IMR-90 (cell line): ENCODE results near the gene PPP1R14B. TPM values are rescaled to one million over a fixed set of nuclear protein-coding genes. Genes with fewer than 3 reads are reported as not detected.

Experiments
- ATAC-seq: fragments of 200-7000 bp; cut with Tn5 transposase; 2 replicates; pipeline ENCODE4 v1.9.1; 2020; ENCODE audit warnings: low read depth, mild to moderate bottlenecking, moderate library complexity
- BruUV-seq: library from RNA; stranded (reverse); fragments of 400-500 nt; replicated peaks from 2 replicates; lab custom pipeline; 2021; lab: Mats Ljungman, UMichigan
- CTCF ChIA-PET: fragments of 300-600 bp; formaldehyde crosslinking; extraction: SDS; loops from one replicate; lab custom pipeline; 2021; ENCODE audit warnings: antibody characterized with exemption; lab: Yijun Ruan, JAX
- POLR2A ChIA-PET: fragments of 300-600 bp; sonication (Branson Sonifier 250); formaldehyde crosslinking; loops from one replicate; lab custom pipeline; 2022; ENCODE audit warnings: antibody characterized with exemption; ENCODE audit not compliant: unreplicated experiment; lab: Charles Lee
- DNase-seq: peaks from one replicate; pipeline ENCODE4 v3.0.0; 2013
- H2AFZ ChIP-seq: replicated peaks from 2 replicates; pipeline ENCODE3; 2013; ENCODE audit warnings: low read length, mild to moderate bottlenecking; ENCODE audit not compliant: poor library complexity
- H2AK5ac ChIP-seq: 2 replicates; pipeline ENCODE4 v1.6.1; 2013; ENCODE audit warnings: low read depth, low read length, inconsistent platforms
- H2AK9ac ChIP-seq: replicated peaks from 2 replicates; pipeline ENCODE3; 2013; ENCODE audit warnings: mild to moderate bottlenecking, low read depth, low read length, moderate library complexity; ENCODE audit not compliant: poor library complexity
- H2BK120ac ChIP-seq: 2 replicates; pipeline ENCODE4 v1.6.1; 2013; ENCODE audit warnings: low read depth, low read length, inconsistent platforms
- H2BK15ac ChIP-seq: 3 replicates; pipeline ENCODE4 v1.6.1; 2013; ENCODE audit warnings: low read depth, low read length, inconsistent platforms
- H2BK20ac ChIP-seq: 2 replicates; pipeline ENCODE4 v1.6.1; 2013; ENCODE audit warnings: low read depth, mild to moderate bottlenecking, inconsistent platforms, low read length, moderate library complexity
- H2BK5ac ChIP-seq: 2 replicates; pipeline ENCODE4 v1.6.1; 2013; ENCODE audit warnings: mild to moderate bottlenecking, low read depth, low read length, inconsistent platforms; ENCODE audit not compliant: poor library complexity, severe bottlenecking
- H3K14ac ChIP-seq: replicated peaks from 2 replicates; pipeline ENCODE4 v1.6.1; 2013; ENCODE audit warnings: low read depth, low read length, inconsistent platforms
- H3K18ac ChIP-seq: 2 replicates; pipeline ENCODE4 v1.6.1; 2013; ENCODE audit warnings: low read depth, low read length, control low read depth
- H3K23ac ChIP-seq: 2 replicates; pipeline ENCODE4 v1.6.1; 2013; ENCODE audit warnings: low read depth, low read length, inconsistent platforms
- H3K27ac ChIP-seq: 2 replicates; pipeline ENCODE4 v1.5.1; 2013; ENCODE audit warnings: mild to moderate bottlenecking, control low read depth, low read length; ENCODE audit not compliant: insufficient read depth
- H3K27me3 ChIP-seq: 2 replicates; pipeline ENCODE4 v1.6.1; 2013; ENCODE audit warnings: low read length; ENCODE audit not compliant: control insufficient read depth, insufficient read depth
- H3K36me3 ChIP-seq: 2 replicates; pipeline ENCODE4 v1.6.1; 2013; ENCODE audit warnings: low read length, mixed read lengths; ENCODE audit not compliant: control insufficient read depth, insufficient read depth
- H3K4ac ChIP-seq: 2 replicates; pipeline ENCODE4 v1.6.1; 2013; ENCODE audit warnings: low read depth, low read length, inconsistent platforms
- H3K4me1 ChIP-seq: 2 replicates; pipeline ENCODE4 v1.6.1; 2013; ENCODE audit warnings: low read length, mixed read lengths; ENCODE audit not compliant: control insufficient read depth, insufficient read depth
- H3K4me2 ChIP-seq: 2 replicates; pipeline ENCODE4 v1.6.1; 2013; ENCODE audit warnings: low read depth, mild to moderate bottlenecking, control low read depth, low read length, moderate library complexity
- H3K4me3 ChIP-seq: 2 replicates; pipeline ENCODE4 v1.5.1; 2013; ENCODE audit warnings: low read depth, mild to moderate bottlenecking, control low read depth, low read length, moderate library complexity; ENCODE audit not compliant: insufficient read depth
- H3K56ac ChIP-seq: 2 replicates; pipeline ENCODE4 v1.6.1; 2013; ENCODE audit warnings: low read length, inconsistent platforms; ENCODE audit not compliant: insufficient read depth; ENCODE audit errors: extremely low read depth
- H3K79me1 ChIP-seq, 2 experiments: 2 replicates each; pipeline ENCODE4 v1.6.1; 2013; ENCODE audit warnings: low read length in 2 of 2, inconsistent platforms in 1 of 2, low read depth in 1 of 2
- H3K9ac ChIP-seq: 2 replicates; pipeline ENCODE4 v1.6.1; 2013; ENCODE audit warnings: low read depth, low read length, control low read depth
- H3K9me1 ChIP-seq: 2 replicates; pipeline ENCODE4 v1.6.1; 2013; ENCODE audit warnings: low read length, inconsistent platforms; ENCODE audit not compliant: insufficient read depth
- H3K9me3 ChIP-seq: 2 replicates; pipeline ENCODE4 v1.6.1; 2013; ENCODE audit warnings: low read length; ENCODE audit not compliant: control insufficient read depth, insufficient read depth
- H4K20me1 ChIP-seq: 2 replicates; pipeline ENCODE4 v1.6.1; 2013; ENCODE audit warnings: low read length, inconsistent platforms; ENCODE audit not compliant: insufficient read depth
- H4K5ac ChIP-seq: 2 replicates; pipeline ENCODE4 v1.6.1; 2013; ENCODE audit warnings: mild to moderate bottlenecking, low read depth, low read length, control low read depth
- H4K8ac ChIP-seq, 2 experiments: 2 replicates each; pipeline ENCODE4 v1.6.1; 2013; ENCODE audit warnings: low read depth in 2 of 2, low read length in 2 of 2, control low read depth in 1 of 2, inconsistent platforms in 1 of 2
- H4K91ac ChIP-seq: 2 replicates; pipeline ENCODE4 v1.6.1; 2013; ENCODE audit warnings: low read depth, low read length, inconsistent platforms; ENCODE audit not compliant: insufficient read depth
- MXI1 ChIP-seq: IDR thresholded peaks from 2 replicates; pipeline ENCODE4 v1.6.1; 2012; ENCODE audit warnings: low read depth, mild to moderate bottlenecking, low read length, moderate library complexity, borderline replicate concordance
- RAD21 ChIP-seq: IDR thresholded peaks from 2 replicates; pipeline ENCODE4 v1.6.1; 2012; ENCODE audit warnings: low read length, improper control_type of control experiment
- SMC3 ChIP-seq: fragments of 150-350 bp; IDR thresholded peaks from 2 replicates; pipeline ENCODE4 v1.6.1; 2016; ENCODE audit warnings: low read depth, mild to moderate bottlenecking, antibody characterized with exemption, low read length, moderate library complexity
- WGBS, 2 experiments: methylation state at CpG; one replicate each; pipeline versions ENCODE4 v1.1.5 to v1.1.7; 2013; ENCODE audit warnings: missing lambda C conversion rate in 2 of 2; ENCODE audit not compliant: insufficient read length in 1 of 2; ENCODE audit errors: extremely low coverage in 2 of 2; 5-methylcytosine and 5-hydroxymethylcytosine counted together
- dilution Hi-C: fragments of 300-500 bp; cut with HindIII; formaldehyde crosslinking; loops from one replicate; pipeline ENCODE4 v1.14.3; 2018; ENCODE audit warnings: low sequenced_read_pairs; ENCODE audit not compliant: unreplicated experiment
- in situ Hi-C: fragments of 300-500 bp; cut with MboI; formaldehyde crosslinking; loops from 3 replicates; pipeline ENCODE4 v1.14.3; 2019; ENCODE audit warnings: low sequenced_read_pairs, inconsistent platforms, mixed read lengths
- intact Hi-C: fragments of 100-400 bp; cut with micrococcal nuclease; formaldehyde crosslinking; loops from 2 replicates; pipeline ENCODE4 v1.10.0; 2022
- polyA plus RNA-seq, 3 experiments: library from polyadenylated mRNA; depleted of rRNA; stranded (reverse); fragments of >200 nt; gene quantifications; 2 replicates each; pipeline ENCODE4 v1.2.3, GENCODE V29; 2012; ENCODE audit warnings: low replicate concordance in 1 of 3
- total RNA-seq: library from RNA; depleted of rRNA; stranded (reverse); fragments of >200 nt; gene quantifications from 2 replicates; pipeline ENCODE4 v1.2.3, GENCODE V29; 2012

PPP1R14B gene
- total and polyA plus RNA-seq, 2 of the 4 experiments (the other 2 are of a cell fraction), result 176 to 257 TPM

DNA sequence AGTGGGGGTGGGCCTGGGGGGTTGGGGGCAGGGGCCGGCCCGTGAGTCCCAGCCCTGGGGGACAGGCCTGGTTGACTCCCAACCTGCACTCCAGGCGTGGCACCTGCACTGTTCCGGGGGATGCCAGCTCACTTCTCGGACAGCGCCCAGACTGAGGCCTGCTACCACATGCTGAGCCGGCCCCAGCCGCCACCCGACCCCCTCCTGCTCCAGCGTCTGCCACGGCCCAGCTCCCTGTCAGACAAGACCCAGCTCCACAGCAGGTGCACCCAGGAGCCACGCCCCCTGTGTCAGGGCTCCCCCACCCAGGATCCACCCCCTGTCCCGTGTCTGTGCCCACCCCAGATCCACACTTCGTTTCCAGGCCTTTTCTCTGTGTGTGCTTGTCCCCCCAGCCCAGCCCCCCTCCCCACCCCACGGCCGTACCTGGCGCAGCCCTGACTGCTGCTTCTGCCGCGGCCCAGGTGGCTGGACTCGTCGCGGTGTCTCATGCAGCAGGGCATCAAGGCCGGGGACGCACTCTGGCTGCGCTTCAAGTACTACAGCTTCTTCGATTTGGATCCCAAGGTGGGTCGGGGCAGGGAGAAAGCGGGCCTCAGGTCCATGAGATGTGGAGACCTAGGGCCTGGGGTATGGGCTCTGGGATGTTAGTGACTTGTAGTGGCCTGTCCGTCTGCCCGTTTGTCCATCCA lies 35.4 kb downstream of the PPP1R14B start:
- 97% methylated on average over 4 of the region's 30 CpGs; no CpG with 5 or more reads in 1 of the 2 experiments for WGBS, 2 experiments
- Histone ChIP-seq H3K27me3 (no peaks in the 10 kb centered on the region), H3K27ac (no peak overlapping the region), H4K20me1 (no peaks in the 10 kb centered on the region; the same call in 1 of the 2 replicates), H2AK5ac (no peak overlapping the region), H2BK5ac (no peak overlapping the region), H3K9ac (no peak overlapping the region), H3K4me3 (no peak overlapping the region), H2BK15ac (no peak overlapping the region), H4K5ac (no peak overlapping the region), H3K36me3 (peaks cover 7% of the 10 kb centered on the region), H3K79me1 (peaks cover 0 to 17% of the 10 kb centered on the region in 2 experiments; a peak in 2 of 4 replicates), H2BK120ac (no peak overlapping the region), H2AK9ac (no peak overlapping the region), H3K4me2 (no peak overlapping the region), H4K8ac (no peak overlapping the region), H3K4me1 (peaks cover 10% of the 10 kb centered on the region), H2AFZ (no peak overlapping the region), H3K56ac (no peak overlapping the region), H4K91ac (no peak overlapping the region), H2BK20ac (no peak overlapping the region), H3K9me3 (no peaks in the 10 kb centered on the region), H3K23ac (no peak overlapping the region), H3K4ac (no peak overlapping the region), H3K14ac (no peak overlapping the region), H3K18ac (no peak overlapping the region), H3K9me1 (no peaks in the 10 kb centered on the region; the same call in 1 of the 2 replicates)
- ChIA-PET CTCF (no interaction called here), POLR2A (no interaction called here)
- ATAC-seq (no peak), DNase-seq (no peak)
- in situ Hi-C loops (no loop called here), dilution Hi-C loops (no loop called here), intact Hi-C loops (no loop called here)
- no peak for TF ChIP-seq MXI1
- no peak for TF ChIP-seq RAD21
- no peak for TF ChIP-seq SMC3
- no TSS peak for BruUV-seq
